Renal pelvis (tissue), 4 donors: ENCODE data around the gene PPP1R9A. TPM values are rescaled to one million over a fixed set of nuclear protein-coding genes. Genes with fewer than 3 reads are reported as not detected.

Experiments used
- DNase-seq: peaks from one replicate; pipeline ENCODE4 v3.0.0-alpha.2; 2013
- polyA plus RNA-seq, 3 donors: library from polyadenylated mRNA; unstranded; fragments of 120-200 nt; gene quantifications; one replicate each; pipeline ENCODE4 v1.2.1, GENCODE V29; 2013; ENCODE audit not compliant: insufficient read length in 3 of 3

Gene PPP1R9A
- polyA plus RNA-seq, 3 donors = 28.7 to 37.9 (median 34.2) TPM

DNA sequence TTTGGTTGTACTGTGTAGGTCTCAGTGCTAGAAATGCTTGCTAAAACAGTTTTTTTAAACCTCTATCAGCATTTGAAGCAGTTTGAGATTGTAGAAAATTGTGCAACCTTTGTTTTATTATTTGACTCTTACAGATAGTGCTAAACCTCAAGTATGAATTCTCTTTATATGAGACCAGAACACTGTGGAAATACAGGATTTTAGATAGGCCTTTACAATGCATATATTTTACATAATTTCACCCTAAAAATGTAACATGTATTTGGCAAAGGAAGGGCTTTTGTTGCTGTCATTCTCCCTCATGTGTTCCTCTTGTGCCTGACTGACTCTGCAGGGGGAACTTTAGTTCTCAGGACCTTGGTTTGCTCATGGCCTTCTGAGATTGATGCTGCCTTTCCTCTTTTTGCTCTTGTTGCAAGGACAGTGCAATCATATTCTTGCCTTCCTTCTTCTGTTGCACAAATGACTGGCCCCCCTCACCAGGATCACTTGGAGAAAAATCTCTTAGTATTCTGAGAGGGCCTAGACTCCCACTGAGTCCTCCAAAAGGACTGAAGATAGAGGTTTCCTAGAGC, 188.7 kb downstream of the PPP1R9A start:
- no peak for DNase-seq

- DNase-seq = no peak
Observed at GRCh38 chr7:95097291-95097690, 189.9 kb downstream of the PPP1R9A start.

DNA sequence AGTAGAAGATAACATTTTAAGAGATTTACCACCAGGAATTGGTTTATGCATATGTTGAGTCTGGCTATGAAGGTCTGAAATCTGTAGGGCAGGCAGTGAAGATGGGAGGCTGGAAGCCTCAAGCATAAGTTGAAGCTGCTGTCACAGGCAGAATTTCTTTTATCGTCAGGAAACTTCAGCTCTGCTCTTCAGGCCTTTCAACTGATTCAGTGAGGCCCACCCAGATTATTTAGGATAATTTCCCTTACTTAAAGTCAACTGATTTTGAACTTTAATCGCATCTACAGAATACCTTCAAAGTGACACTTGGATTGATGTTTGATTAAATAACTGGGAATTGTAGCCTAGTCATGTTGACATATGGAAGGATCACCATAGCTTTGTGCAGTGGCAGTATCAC, 190.5 kb downstream of the PPP1R9A start:
- DNase-seq = no peak

- DNase-seq = no peak
Observed at GRCh38 chr7:95099106-95099505, 191.7 kb downstream of the PPP1R9A start.

DNA sequence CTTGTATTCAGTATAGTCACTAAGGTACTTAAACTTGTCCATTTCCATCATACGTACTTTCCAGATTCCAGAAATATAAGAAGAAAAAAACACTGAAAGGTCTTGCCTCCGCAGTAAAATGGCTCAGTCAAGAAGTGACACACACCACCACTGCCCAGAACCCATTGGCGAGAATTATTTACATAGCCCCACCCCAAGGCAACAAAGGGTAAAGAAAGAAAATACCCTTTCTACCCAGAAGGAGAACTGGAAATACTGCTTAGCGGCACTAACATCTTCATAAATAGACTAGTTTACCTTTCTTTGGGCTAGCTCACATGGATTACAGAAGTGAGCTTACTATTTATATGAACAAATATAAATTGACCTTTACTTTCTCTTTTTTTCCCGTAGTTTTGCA, 194.0 kb downstream of the PPP1R9A start:
- DNase-seq = no peak

- no peak for DNase-seq
Observed at GRCh38 chr7:95102662-95103061, 195.3 kb downstream of the PPP1R9A start.

GRCh38 chr7:95104739-95105138, 197.3 kb downstream of the PPP1R9A start:
- DNase-seq = no peak

DNA sequence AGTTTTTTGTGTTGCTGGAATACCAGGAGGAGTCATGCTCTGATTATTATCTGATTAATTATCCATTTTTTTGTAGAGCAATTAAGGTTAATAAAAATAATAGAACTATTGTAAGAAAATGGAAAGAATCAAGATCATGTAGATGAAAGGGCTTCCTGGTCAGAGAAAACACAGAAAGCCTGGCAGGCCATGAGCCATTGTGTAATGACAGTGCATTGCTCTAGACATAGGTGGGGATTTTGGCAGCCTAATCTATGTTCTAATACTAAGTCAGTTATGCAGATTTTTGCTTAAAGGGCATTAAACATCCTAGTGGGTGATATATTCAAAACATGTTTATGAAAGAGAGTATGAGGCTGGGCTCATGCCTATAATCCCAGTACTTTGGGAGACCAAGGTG, 198.2 kb downstream of the PPP1R9A start:
- DNase-seq = no peak

DNA sequence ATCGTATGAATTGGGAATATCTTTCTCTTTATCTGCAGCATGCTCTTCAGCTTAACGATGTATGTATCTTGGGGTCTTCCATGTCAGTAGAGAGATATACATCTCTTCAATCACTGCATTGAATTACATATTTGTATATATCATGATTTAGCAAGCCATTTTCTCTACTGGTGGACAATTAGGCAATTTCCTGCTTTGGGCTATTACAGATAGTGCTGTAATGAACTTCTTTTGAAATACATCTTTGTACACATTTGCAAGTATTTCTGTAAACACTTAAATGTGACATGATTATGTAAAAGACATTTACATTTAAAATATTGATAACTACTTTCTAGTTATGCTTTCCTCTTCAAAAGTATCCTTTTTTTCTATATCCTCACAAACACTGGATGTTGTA, 199.0 kb downstream of the PPP1R9A start:
- no peak for DNase-seq

GRCh38 chr7:95110707-95111106, 203.3 kb downstream of the PPP1R9A start:
- no peak for DNase-seq

- DNase-seq = no peak
Observed at GRCh38 chr7:95113590-95113989, 206.2 kb downstream of the PPP1R9A start.

GRCh38 chr7:95126053-95126709, 218.8 kb downstream of the PPP1R9A start:
- DNase-seq = no peak

GRCh38 chr7:95132500-95132899, 225.1 kb downstream of the PPP1R9A start:
- DNase-seq = no peak

GRCh38 chr7:95139922-95140321, 232.5 kb downstream of the PPP1R9A start:
- no peak for DNase-seq

DNA sequence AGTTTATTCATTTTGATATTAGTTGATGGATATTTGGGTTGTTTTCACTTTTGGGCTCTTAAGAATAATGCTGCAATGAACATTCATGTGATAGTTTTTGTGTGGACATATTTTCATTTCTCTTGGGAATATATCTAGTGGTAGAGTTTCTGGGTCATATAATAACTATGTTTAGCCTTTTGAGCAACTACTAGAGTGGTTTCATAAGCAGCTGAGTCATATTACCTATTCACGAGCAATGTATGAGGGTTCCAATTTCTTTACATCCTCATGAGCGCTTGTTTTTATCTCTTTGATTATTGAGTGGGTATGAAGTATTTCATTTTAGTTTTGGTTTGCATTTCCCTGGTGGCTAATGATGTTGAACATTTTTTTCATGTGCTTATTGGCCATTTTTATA, 234.4 kb downstream of the PPP1R9A start:
- no peak for DNase-seq

- no peak for DNase-seq
Observed at GRCh38 chr7:95144256-95144655, 236.9 kb downstream of the PPP1R9A start.

DNA sequence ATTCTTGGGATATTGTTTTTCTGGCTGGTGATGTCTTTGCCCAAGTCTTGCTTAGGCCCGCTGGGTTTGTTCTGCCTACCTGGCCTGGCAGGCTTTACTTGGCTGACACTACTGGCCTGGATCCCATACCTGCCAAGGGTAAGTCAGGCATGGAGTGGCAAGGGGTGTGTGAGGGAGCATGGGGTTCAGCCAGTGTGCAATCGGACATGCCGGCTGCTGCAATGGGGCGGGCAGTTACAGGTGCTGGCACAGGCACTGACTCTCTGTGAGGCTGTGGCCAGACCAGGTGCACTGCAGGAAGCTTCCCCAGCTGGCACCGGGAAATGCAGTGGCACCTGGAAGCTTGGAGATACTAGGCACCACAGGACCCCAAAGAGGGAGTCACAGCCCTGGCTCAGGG, 248.6 kb downstream of the PPP1R9A start:
- no peak for DNase-seq

DNA sequence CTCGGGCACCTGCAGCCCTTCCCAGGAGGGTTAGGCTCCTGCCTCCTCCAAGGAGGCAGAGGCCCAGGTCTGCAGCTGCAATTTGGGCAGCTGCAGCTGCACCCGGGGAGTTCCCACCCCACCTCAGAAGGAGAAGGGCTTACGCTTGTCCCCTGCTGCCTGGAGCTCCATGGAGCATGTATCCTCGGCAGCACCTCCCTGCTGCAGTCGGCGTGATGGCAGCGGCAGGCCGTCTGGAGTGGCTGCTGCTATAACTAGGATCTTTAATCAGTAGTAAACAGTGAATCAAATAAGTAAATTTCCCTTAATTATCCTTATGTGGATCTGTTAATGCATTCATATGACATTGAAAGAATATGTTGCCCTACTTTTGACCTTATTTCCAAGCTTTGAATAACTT, 250.0 kb downstream of the PPP1R9A start:
- no peak for DNase-seq

DNA sequence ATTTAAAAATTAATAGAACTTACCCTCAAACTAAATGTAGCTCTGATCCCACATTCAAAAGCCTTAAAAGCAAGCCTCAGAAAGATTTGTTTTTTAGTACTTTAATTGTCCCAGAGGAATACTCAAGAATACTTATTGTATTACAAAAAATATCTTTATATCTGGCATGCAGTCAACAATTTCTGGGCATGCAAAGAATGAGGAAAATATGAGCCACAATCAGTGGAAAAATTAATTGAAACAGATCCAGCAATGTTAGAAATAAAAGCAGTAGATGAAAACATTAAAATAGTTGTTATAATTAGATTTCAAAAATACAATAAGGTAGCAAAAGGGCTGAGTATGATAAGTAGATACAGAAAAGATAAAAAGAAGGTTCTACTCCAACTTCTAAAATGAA, 262.3 kb downstream of the PPP1R9A start:
- no peak for DNase-seq

- DNase-seq = no peak
Observed at GRCh38 chr7:95172420-95172819, 265.0 kb downstream of the PPP1R9A start.

DNA sequence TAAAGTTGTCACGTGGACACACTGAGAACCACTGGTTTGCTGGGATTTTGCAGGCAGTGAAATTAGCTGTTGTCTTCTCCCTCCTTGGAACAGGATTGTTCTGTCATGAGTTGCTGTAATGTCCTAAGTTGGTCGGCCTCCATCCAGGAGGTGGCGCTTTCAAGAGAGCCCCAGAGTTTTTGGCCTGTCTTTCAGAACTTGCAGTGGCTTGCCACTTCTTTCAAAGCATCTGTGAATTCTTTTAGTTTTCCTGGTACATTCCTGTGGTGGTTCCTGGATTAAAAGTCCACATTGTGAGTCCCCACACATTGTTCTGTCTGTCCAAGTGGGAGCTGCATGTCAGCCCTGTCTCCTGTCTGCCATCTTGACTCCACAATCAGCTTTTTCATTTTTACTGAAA, 283.1 kb downstream of the PPP1R9A start:
- no peak for DNase-seq

GRCh38 chr7:95191795-95192194, 284.4 kb downstream of the PPP1R9A start:
- no peak for DNase-seq

- DNase-seq = no peak
Observed at GRCh38 chr7:95198863-95199262, 291.5 kb downstream of the PPP1R9A start.
